Memory B cell (primary cell): ENCODE results near the gene FMNL2.
A peak's percentile ranks its signal among the peaks of the same experiment; 100 is the strongest.

Source experiments
- ATAC-seq: fragments of 150-1000 bp; cut with Tn5 transposase; 2 replicates; pipeline ENCODE4 v1.10.0; 2021; ENCODE audit warnings: low read depth, mild to moderate bottlenecking, moderate library complexity
- DNase-seq, 2 donors: peaks; one replicate each; pipeline ENCODE4 v3.0.0; 2022; ENCODE audit warnings: low spot score in 2 of 2
- H3K27ac Mint-ChIP-seq: one replicate; pipeline ENCODE4 v1.8.0; 2022; ENCODE audit warnings: mild to moderate bottlenecking, moderate library complexity, mixed read lengths
- H3K27me3 Mint-ChIP-seq: one replicate; pipeline ENCODE4 v1.8.0; 2022; ENCODE audit warnings: mixed read lengths
- H3K36me3 Mint-ChIP-seq: one replicate; pipeline ENCODE4 v1.8.0; 2022; ENCODE audit warnings: mild to moderate bottlenecking, mixed read lengths
- H3K4me1 Mint-ChIP-seq: one replicate; pipeline ENCODE4 v1.8.0; 2022; ENCODE audit warnings: mixed read lengths
- H3K4me3 Mint-ChIP-seq: one replicate; pipeline ENCODE4 v1.8.0; 2022; ENCODE audit warnings: mild to moderate bottlenecking, moderate library complexity, mixed read lengths
- H3K9me3 Mint-ChIP-seq: one replicate; pipeline ENCODE4 v1.8.0; 2022; ENCODE audit warnings: mixed read lengths

Gene FMNL2

DNA sequence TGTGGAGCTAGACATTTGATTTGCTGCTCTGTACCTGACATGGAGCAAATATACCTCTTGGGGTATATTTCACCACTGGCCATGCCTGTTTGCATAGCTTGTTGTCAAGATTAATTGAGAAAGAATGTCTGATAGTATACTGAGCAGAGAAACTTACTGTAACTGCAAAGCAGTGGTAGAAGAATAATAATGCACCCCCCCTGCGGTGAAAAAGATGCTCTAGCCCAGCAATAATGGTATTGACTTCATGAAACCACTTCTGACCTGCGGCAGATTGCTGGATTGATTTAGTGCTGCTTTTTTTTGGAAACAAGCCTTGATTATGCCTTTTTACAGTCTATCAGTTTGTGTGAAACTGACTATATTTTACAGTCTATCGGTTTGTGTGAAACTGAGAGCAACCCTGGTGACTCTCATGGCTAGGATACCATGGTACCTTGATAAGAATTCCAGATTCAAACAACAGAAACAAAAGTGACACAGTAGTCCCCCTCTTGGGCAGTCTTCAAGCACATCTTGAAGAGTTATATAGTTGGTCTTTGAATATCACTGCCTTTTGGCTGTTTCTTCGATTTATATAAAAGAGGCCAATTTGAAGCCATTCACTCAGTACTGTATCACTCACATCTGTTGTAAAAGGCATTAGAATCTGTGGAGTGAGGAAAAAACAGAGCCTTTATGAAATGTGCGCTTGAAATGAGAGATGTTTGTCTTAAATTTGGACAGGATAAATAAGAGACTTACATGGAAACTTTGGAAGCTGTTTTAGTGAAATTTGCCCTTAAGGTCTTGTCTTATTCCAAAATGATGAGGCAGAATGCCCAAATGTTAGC, 102.5 kb downstream of the FMNL2 start:
- Mint-ChIP-seq H3K36me3 (no peaks in the 10 kb centered on the region), H3K27ac (no peak overlapping the region), H3K4me1 (peaks cover 3% of the 10 kb centered on the region), H3K4me3 (no peak overlapping the region), H3K27me3 (no peaks in the 10 kb centered on the region), H3K9me3 (no peaks in the 10 kb centered on the region)
- DNase-seq (no peak), ATAC-seq (no peak)

DNA sequence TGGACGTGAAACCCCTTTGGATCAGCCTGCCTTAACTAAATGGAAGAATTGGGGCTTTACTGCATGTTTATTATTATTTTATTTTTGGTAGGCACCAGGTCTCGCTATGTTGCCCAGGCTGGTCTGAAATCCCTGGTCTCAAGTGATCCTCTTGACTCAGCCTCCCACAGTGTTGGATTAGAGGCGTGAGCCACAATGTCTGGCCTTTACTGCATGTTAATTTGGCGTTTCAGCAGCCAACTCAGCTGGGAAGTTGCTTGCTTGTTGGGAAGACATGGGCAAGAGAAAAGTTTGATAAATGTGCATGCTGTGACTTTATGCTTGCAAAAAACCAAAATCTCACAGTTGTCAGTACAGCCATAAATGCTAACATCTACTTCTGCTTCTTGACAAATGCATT, 105.1 kb downstream of the FMNL2 start:
- Mint-ChIP-seq H3K4me1 (peaks cover 3% of the 10 kb centered on the region), H3K4me3 (no peak overlapping the region), H3K9me3 (no peaks in the 10 kb centered on the region), H3K27ac (no peak overlapping the region), H3K27me3 (peaks cover 2% of the 10 kb centered on the region), H3K36me3 (no peaks in the 10 kb centered on the region)
- ATAC-seq (no peak), DNase-seq (no peak)

DNA sequence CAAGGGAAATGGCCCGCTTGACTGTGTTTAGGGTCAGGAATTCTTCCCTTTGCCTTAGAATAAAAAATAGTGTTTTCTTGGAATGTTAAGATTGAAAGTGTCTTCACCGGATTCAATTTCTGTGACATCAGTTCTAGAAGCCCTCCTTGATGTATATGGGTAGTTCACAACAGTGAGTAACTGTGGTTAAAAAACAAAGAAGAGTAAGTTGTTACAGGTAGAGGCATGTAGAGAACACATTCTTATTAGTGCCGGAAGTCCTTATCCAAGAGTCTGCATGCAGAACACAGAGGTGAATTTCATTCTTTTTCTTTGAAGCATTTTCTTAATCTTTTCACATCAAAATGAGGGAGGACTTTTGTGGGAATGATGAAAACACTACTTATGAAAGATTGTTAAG, 105.5 kb downstream of the FMNL2 start:
- no peak overlapping the region for H3K4me3 Mint-ChIP-seq
- no peaks in the 10 kb centered on the region for H3K36me3 Mint-ChIP-seq
- H3K9me3 Mint-ChIP-seq: no peaks in the 10 kb centered on the region
- H3K27ac Mint-ChIP-seq: no peak overlapping the region
- peaks cover 2% of the 10 kb centered on the region for H3K27me3 Mint-ChIP-seq
- ATAC-seq (no peak), DNase-seq (no peak)
- peaks cover 3% of the 10 kb centered on the region for H3K4me1 Mint-ChIP-seq

DNA sequence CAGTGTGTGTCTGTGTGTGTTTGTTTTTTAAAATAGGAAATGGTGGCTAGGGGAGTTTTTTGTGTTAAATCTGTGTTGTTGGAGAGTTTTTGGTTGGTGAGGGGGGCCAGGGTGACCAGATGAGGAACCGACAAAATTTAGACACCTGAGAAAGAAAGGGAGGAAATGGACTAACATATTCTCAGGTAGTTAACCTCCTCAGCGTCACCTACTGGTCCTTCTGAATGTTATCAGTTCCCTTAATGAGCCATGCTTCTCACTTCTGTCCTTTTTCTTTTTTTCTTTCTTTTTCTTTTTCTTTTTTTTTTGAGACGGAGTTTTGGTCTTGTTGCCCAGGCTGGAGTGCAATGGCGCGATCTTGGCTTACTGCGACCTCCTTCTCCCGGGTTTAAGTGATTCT, 107.0 kb downstream of the FMNL2 start:
- H3K4me3 Mint-ChIP-seq: no peak overlapping the region

DNA sequence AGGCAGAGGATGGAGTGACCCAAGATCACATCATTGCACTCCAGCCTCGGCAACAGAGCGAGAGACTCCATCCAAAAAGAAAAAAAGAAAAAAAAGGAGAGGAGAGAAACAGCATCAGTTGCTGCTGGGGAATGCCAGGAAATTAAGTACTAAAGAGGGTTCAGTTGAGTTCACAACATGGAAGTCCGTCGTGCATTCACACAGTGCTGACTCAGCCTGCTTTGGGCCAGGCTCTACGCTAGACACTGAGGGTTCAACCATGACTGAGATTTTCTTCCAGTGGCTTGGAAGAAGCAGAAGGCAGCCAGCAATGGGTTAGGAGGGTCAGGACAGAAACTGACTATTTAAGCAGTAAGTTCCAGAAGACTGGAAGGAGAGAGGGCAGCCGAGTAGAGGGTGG, 108.8 kb downstream of the FMNL2 start:
- Mint-ChIP-seq H3K27ac (no peak overlapping the region), H3K4me3 (no peak overlapping the region), H3K27me3 (peaks cover 2% of the 10 kb centered on the region)

More for the DNA sequence above, 107.0 kb downstream of the FMNL2 start:
- Mint-ChIP-seq H3K27me3 (peaks cover 2% of the 10 kb centered on the region), H3K27ac (no peak overlapping the region), H3K36me3 (no peaks in the 10 kb centered on the region), H3K4me1 (peaks cover 3% of the 10 kb centered on the region), H3K9me3 (no peaks in the 10 kb centered on the region)
- no peak for DNase-seq
- peak; percentile 14 for ATAC-seq

DNA sequence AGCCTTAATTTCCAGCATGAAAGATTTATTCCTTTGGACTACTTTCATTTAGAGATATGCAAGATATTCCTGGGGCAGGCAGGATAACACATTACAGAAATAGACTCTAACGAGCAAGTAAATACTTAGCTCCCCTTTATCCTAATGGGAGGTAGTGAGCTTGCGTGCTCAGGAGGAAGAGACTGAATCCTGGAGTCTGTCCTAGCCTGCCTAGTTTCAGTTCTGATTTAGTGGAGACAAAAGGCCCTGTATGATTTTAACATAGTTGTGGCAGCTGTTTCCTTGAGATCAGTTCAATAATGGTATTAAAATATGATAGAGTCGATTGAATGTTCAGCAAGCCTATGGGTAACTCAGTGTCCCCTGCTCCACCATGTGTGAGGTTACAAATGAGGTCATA, 109.5 kb downstream of the FMNL2 start:
- ATAC-seq (no peak), DNase-seq (no peak)
- H3K27me3 Mint-ChIP-seq: peaks cover 2% of the 10 kb centered on the region
- peaks cover 3% of the 10 kb centered on the region for H3K4me1 Mint-ChIP-seq
- H3K4me3 Mint-ChIP-seq: no peak overlapping the region
- no peaks in the 10 kb centered on the region for H3K36me3 Mint-ChIP-seq
- no peaks in the 10 kb centered on the region for H3K9me3 Mint-ChIP-seq
- no peak overlapping the region for H3K27ac Mint-ChIP-seq

More for the DNA sequence above, 108.8 kb downstream of the FMNL2 start:
- no peak for ATAC-seq
- peaks cover 3% of the 10 kb centered on the region for H3K4me1 Mint-ChIP-seq
- no peaks in the 10 kb centered on the region for H3K9me3 Mint-ChIP-seq
- DNase-seq: no peak
- no peaks in the 10 kb centered on the region for H3K36me3 Mint-ChIP-seq

DNA sequence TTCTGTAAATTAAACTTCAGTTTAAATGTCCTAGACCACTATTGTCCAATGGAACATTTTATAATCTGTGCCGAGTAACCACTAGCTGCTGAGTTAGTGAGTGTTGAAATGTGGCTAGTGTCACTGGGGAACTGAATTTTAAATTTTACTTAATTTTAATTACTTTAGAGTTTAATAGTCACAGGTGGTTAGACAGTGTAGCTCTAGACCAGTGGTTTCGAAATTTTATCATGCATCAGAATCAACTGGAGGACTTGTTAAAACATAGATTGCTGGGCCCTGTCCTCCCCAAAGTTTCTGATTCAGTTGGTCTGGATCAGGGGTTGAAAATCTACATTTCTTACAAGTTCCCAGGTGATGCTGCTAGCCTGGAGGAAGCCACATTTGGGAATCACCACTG, 110.4 kb downstream of the FMNL2 start:
- Mint-ChIP-seq H3K27ac (no peak overlapping the region), H3K9me3 (no peaks in the 10 kb centered on the region), H3K4me1 (peaks cover 3% of the 10 kb centered on the region), H3K27me3 (peaks cover 2% of the 10 kb centered on the region), H3K36me3 (no peaks in the 10 kb centered on the region), H3K4me3 (no peak overlapping the region)
- DNase-seq: no peak
- ATAC-seq: no peak

DNA sequence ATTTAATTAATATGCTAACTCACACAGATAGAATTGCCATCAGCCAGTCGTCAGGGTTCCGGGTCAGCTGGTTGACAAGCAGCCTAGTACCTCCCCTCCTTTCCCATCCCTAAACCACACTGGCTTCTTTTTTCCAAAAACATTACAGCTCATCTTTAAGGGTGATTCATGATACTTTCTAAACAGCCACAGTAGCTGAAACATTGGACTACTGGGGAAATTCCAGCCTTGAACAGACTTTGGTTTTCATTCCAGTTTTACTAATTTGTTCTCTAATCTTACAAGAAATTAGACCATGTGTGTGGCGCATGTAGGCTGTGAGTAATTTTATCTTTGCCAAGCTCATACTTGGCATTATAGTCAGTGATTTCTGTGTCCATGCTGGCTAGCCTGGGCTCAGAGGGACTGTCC, 110.8 kb downstream of the FMNL2 start:
- ATAC-seq (no peak), DNase-seq (no peak)
- Mint-ChIP-seq H3K27me3 (peaks cover 2% of the 10 kb centered on the region), H3K27ac (no peak overlapping the region), H3K4me3 (no peak overlapping the region), H3K9me3 (no peaks in the 10 kb centered on the region), H3K4me1 (peaks cover 3% of the 10 kb centered on the region), H3K36me3 (no peaks in the 10 kb centered on the region)

GRCh38 chr2:152446213-152446612, 111.2 kb downstream of the FMNL2 start:
- ATAC-seq (no peak), DNase-seq (no peak)
- Mint-ChIP-seq H3K4me1 (peaks cover 3% of the 10 kb centered on the region), H3K4me3 (no peak overlapping the region), H3K36me3 (no peaks in the 10 kb centered on the region), H3K9me3 (no peaks in the 10 kb centered on the region), H3K27me3 (peaks cover 2% of the 10 kb centered on the region), H3K27ac (no peak overlapping the region)

GRCh38 chr2:152447897-152448296, 112.9 kb downstream of the FMNL2 start:
- H3K36me3 Mint-ChIP-seq: no peaks in the 10 kb centered on the region
- H3K27me3 Mint-ChIP-seq: peaks cover 4% of the 10 kb centered on the region
- H3K4me3 Mint-ChIP-seq: no peak overlapping the region
- no peaks in the 10 kb centered on the region for H3K9me3 Mint-ChIP-seq
- ATAC-seq (no peak), DNase-seq (no peak)
- H3K27ac Mint-ChIP-seq: no peak overlapping the region
- no peaks in the 10 kb centered on the region for H3K4me1 Mint-ChIP-seq

- no peak overlapping the region for H3K27ac Mint-ChIP-seq
- H3K9me3 Mint-ChIP-seq: no peaks in the 10 kb centered on the region
- H3K27me3 Mint-ChIP-seq: peaks cover 1% of the 10 kb centered on the region
- H3K4me1 Mint-ChIP-seq: no peaks in the 10 kb centered on the region
- H3K4me3 Mint-ChIP-seq: no peak overlapping the region
- H3K36me3 Mint-ChIP-seq: no peaks in the 10 kb centered on the region
- ATAC-seq (no peak), DNase-seq (no peak)
These were observed 113.6 kb downstream of the FMNL2 start for GRCh38 chr2:152448606-152449005.

GRCh38 chr2:152449578-152449977, 114.6 kb downstream of the FMNL2 start:
- no peak overlapping the region for H3K27ac Mint-ChIP-seq
- H3K9me3 Mint-ChIP-seq: no peaks in the 10 kb centered on the region
- no peaks in the 10 kb centered on the region for H3K4me1 Mint-ChIP-seq
- ATAC-seq: no peak
- H3K36me3 Mint-ChIP-seq: no peaks in the 10 kb centered on the region
- DNase-seq: no peak
- no peak overlapping the region for H3K4me3 Mint-ChIP-seq
- H3K27me3 Mint-ChIP-seq: peaks cover 1% of the 10 kb centered on the region

GRCh38 chr2:152450176-152450575, 115.2 kb downstream of the FMNL2 start:
- Mint-ChIP-seq H3K4me3 (no peak overlapping the region), H3K9me3 (no peaks in the 10 kb centered on the region), H3K4me1 (no peaks in the 10 kb centered on the region), H3K36me3 (no peaks in the 10 kb centered on the region), H3K27me3 (peaks cover 1% of the 10 kb centered on the region), H3K27ac (no peak overlapping the region)
- ATAC-seq: no peak
- no peak for DNase-seq

DNA sequence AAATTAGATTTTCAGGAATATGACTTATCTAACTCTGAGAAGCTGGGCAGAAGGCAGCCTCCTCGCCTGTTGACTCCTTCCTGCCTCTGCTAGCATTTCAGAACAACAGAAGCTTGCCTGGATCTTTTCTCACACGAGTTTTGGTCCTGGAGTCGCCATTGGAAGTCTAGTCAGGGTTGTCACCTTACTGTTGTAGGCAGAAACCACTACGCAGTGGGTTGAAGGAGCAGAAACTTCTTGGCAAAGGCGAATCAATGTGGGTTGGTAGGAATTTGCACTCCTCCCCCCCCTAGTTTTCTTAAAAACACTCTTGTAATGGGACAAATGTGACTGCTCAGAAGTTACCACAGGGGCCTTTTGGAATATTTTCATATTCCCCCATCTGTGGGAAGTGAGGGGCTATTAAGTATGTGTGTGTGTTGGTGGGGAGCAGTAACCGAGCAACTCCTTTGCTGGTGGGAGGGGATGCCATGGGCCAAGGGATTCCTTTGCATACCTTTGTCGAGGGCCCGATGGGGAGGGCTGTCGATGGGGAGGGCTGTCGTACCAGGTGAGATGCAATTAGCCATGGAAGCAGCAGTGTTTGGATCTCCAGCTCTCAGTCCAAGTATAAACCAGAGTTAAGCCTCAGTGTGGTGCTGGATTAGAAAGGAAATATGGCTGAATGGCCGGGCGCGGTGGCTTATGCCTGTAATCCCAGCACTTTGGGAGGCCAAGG, 117.4 kb downstream of the FMNL2 start:
- Mint-ChIP-seq H3K27me3 (peaks cover 1% of the 10 kb centered on the region), H3K9me3 (no peaks in the 10 kb centered on the region), H3K27ac (no peak overlapping the region), H3K36me3 (no peaks in the 10 kb centered on the region), H3K4me3 (no peak overlapping the region), H3K4me1 (no peaks in the 10 kb centered on the region)
- ATAC-seq (no peak), DNase-seq (no peak)
